K562 (cell line): ENCODE measurements around the gene JPT2. TPM values are rescaled to one million over a fixed set of nuclear protein-coding genes. Genes with fewer than 3 reads are reported as not detected.

Source experiments
- ATAC-seq: fragments of 200-7000 bp; cut with Tn5 transposase; 3 replicates; pipeline ENCODE4 v1.9.1; 2020; ENCODE audit warnings: moderate library complexity
- BruUV-seq: library from RNA; stranded (reverse); fragments of 400-500 nt; replicated peaks from 2 replicates; lab custom pipeline; 2021; lab: Mats Ljungman, UMichigan
- CTCF ChIA-PET: fragments of 300-600 bp; formaldehyde crosslinking; extraction: SDS; loops from one replicate; lab custom pipeline; 2021; ENCODE audit warnings: low intra/inter-chr PET ratio; lab: Yijun Ruan, JAX
- POLR2A ChIA-PET: fragments of 300-600, 350-650 bp; sonication (Branson Sonifier 250); formaldehyde crosslinking; extraction: SDS; loops from one replicate; lab custom pipeline; 2021; ENCODE audit warnings: antibody characterized with exemption, inconsistent platforms; lab: Yijun Ruan, JAX
- DNase-seq, 4 experiments: peaks; one replicate each; pipeline versions ENCODE4 v3.0.0 to v3.0.0-alpha.2; 2011 to 2018; ENCODE audit warnings: low spot score in 3 of 4, mixed read lengths in 3 of 4; ENCODE audit errors: extremely low read depth in 1 of 4
- FAIRE-seq: peaks from 2 replicates; lab custom pipeline; 2011; peaks lifted over from hg19 to GRCh38; lab: Jason Lieb, UNC
- H2AFZ ChIP-seq: 2 replicates; pipeline ENCODE4 v1.6.0; 2011; ENCODE audit warnings: low read depth, low read length, control low read depth, inconsistent platforms
- H3K27ac ChIP-seq: fragments of 200-600 bp; 3 replicates; pipeline ENCODE4 v1.8.0; 2011; ENCODE audit warnings: low read depth, mild to moderate bottlenecking, control low read depth, inconsistent platforms, low read length, moderate library complexity, mixed read lengths; ENCODE audit errors: extremely low read depth
- H3K27me3 ChIP-seq, 2 experiments: fragments of 300-600 bp in 1 of 2; 2 replicates in 1 of 2; 3 replicates in 1 of 2; pipeline versions ENCODE4 v1.6.0 to v1.8.0; 2011; ENCODE audit warnings: inconsistent platforms in 2 of 2, low read length in 2 of 2, mild to moderate bottlenecking in 1 of 2, mixed read lengths in 1 of 2, moderate library complexity in 1 of 2; ENCODE audit not compliant: control insufficient read depth in 2 of 2, insufficient read depth in 2 of 2
- H3K36me3 ChIP-seq: fragments of 300-600 bp; 3 replicates; pipeline ENCODE4 v1.8.0; 2011; ENCODE audit warnings: mild to moderate bottlenecking, low read length, inconsistent platforms; ENCODE audit not compliant: control insufficient read depth, insufficient read depth
- H3K4me1 ChIP-seq, 2 experiments: fragments of 200-600 bp in 1 of 2; replicated peaks in 1 of 2; 2 replicates in 1 of 2; 3 replicates in 1 of 2; pipeline versions ENCODE4 v1.5.1 to v1.8.0; 2011; ENCODE audit warnings: inconsistent platforms in 2 of 2, low read length in 2 of 2, mild to moderate bottlenecking in 1 of 2, mixed read lengths in 1 of 2, moderate library complexity in 1 of 2; ENCODE audit not compliant: control insufficient read depth in 2 of 2, insufficient read depth in 2 of 2
- H3K4me2 ChIP-seq: 2 replicates; pipeline ENCODE4 v1.6.1; 2011; ENCODE audit warnings: low read length, control low read depth, inconsistent platforms, mixed read lengths; ENCODE audit not compliant: insufficient read depth
- H3K4me3 ChIP-seq: fragments of 200-600 bp; sonication (generic), shearing (Covaris generic); 2 replicates; pipeline ENCODE4 v1.5.1; 2016; ENCODE audit warnings: control low read depth, inconsistent platforms
- H3K79me2 ChIP-seq: fragments of 200-600 bp; 3 replicates; pipeline ENCODE4 v1.8.0; 2011; ENCODE audit warnings: low read length, inconsistent platforms; ENCODE audit not compliant: control insufficient read depth, insufficient read depth
- H3K9ac ChIP-seq, 2 experiments: 2 replicates each; pipeline versions ENCODE4 v1.6.0 to v1.6.1; 2011; ENCODE audit warnings: low read depth in 2 of 2, low read length in 2 of 2, control low read depth in 1 of 2, inconsistent platforms in 1 of 2, mild to moderate bottlenecking in 1 of 2, mixed read lengths in 1 of 2; ENCODE audit not compliant: insufficient read depth in 1 of 2
- H3K9me1 ChIP-seq: one replicate; pipeline ENCODE4 v1.6.0; 2011; ENCODE audit warnings: inconsistent platforms, mild to moderate bottlenecking, low read length, moderate library complexity; ENCODE audit not compliant: control insufficient read depth, insufficient read depth
- H3K9me3 ChIP-seq: replicated peaks from 2 replicates; pipeline ENCODE4 v1.5.1; 2011; ENCODE audit warnings: low read depth, low read length, inconsistent platforms; ENCODE audit not compliant: control insufficient read depth, insufficient read depth
- H4K20me1 ChIP-seq: replicated peaks from 2 replicates; pipeline ENCODE4 v1.6.1; 2011; ENCODE audit warnings: low read length, inconsistent platforms, mixed read lengths; ENCODE audit not compliant: control insufficient read depth, insufficient read depth
- FOS ChIP-seq: IDR thresholded peaks from 3 replicates; pipeline ENCODE4 v1.6.1; 2011; ENCODE audit not compliant: insufficient read length; ENCODE audit errors: extremely low read depth
- WGBS: fragments of 100-300 bp; shearing (Covaris generic); methylation state at CpG from one replicate; pipeline ENCODE4 v1.1.6; 2016; ENCODE audit warnings: low coverage, mixed read lengths; ENCODE audit not compliant: insufficient coverage; ENCODE audit errors: missing lambda C conversion rate; 5-methylcytosine and 5-hydroxymethylcytosine counted together
- in situ Hi-C: fragments of 300-500 bp; cut with MboI; formaldehyde crosslinking; loops from 4 replicates; pipeline ENCODE4 v1.15.0; 2018; ENCODE audit warnings: inconsistent platforms, mixed read lengths
- intact Hi-C: fragments of 100-400 bp; cut with micrococcal nuclease; formaldehyde crosslinking; loops from 2 replicates; pipeline ENCODE4 v1.14.2; 2022
- polyA plus RNA-seq, 8 experiments: library from polyadenylated mRNA; depleted of rRNA in 4 of 8; stranded (reverse) in 5 of 8; unstranded in 3 of 8; fragments of >200 nt; fragmentation: Nextera tagmentation in 2 of 8; fragmentation: Illumina TruSeq in 1 of 8; extraction: Ambion mirVana in 2 of 8; extraction: Trizol in 1 of 8; gene quantifications; 2 replicates each; pipeline versions ENCODE4 v1.2.1 to v1.2.3, GENCODE V29; 2011 to 2014; ENCODE audit warnings: inconsistent platforms in 1 of 8, missing spikeins in 1 of 8
- total RNA-seq, 7 experiments: library from RNA; depleted of rRNA in 6 of 7; stranded (reverse); fragments of >200 nt in 6 of 7; fragmentation: Illumina TruSeq in 2 of 7; extraction: Trizol in 2 of 7; gene quantifications; 2 replicates each; pipeline versions ENCODE4 v1.2.1 to v1.2.3, GENCODE V29; 2011 to 2021; ENCODE audit warnings: low replicate concordance in 1 of 7
- TF ChIP-seq, protein P1 (sequence below): sonication (generic); formaldehyde crosslinking; IDR thresholded peaks from 2 replicates; pipeline ENCODE4 v1.8.0; 2022; ENCODE audit warnings: mild to moderate bottlenecking, missing genetic modification reagents

The JPT2 gene
- total and polyA plus RNA-seq, 9 of the 15 experiments (the other 6 are each of a cell fraction or from before 2014, with no cell fraction given) = 25.5 to 133 (median 106) TPM

DNA sequence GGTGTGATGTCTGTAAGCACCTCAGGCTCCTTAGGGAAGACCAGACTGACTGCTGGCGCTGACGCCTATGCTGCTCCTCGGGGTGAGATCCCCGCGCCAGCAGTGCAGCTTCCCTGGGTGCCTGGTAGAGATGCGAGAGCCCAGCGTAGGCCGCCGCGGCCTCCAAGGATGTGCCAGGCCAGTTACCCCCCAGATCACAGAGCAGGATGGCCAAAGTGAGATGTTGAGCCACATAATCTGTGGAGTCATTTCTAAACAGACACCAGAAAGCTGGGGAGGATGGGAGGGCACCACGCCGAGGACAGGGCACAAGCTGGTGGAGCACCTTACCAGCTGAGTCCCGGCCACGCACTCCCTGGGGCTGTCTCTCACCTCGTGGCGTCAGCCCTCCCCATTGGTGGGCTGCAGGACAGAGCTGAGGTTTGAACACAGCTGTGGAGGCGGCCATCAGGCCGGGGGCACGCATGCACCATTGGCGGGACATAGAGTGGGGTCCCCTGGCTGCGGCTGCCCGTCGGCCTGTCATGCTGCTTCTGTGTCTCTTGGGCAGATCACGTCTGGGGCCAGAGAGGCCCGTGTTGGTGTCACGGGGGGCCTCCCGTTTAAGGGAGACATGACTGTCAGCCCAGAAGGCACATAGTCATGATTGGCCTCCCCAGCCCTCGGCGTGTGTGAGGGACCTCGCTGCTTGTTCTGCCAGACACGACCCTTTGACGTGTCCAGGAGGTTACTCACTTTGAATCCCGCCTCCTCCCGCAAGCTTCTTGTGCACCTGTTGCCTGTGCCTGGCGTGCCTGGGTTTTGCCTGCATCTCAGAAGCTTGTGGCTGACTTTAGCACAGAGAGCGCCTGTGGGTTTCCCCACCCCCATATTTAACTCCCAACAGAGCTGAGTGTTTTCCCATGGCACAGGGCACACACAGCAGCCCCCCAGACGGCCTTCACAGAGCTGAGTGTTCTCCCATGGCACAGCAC is 49.9 kb downstream of the JPT2 start:
- Histone ChIP-seq H3K9ac (peak overlapping the region in 1 of 2 experiments; percentile 68; a peak in 2 of 4 replicates), H3K4me1 (peaks cover 4 to 17% of the 10 kb centered on the region in 2 experiments; a peak in 2 of 5 replicates), H3K9me1 (no peaks in the 10 kb centered on the region), H3K27ac (no peak overlapping the region), H3K27me3 (no peaks in the 10 kb centered on the region), H3K9me3 (no peaks in the 10 kb centered on the region), H3K4me2 (no peak overlapping the region), H2AFZ (no peak overlapping the region), H3K4me3 (no peak overlapping the region), H3K36me3 (peaks cover 55% of the 10 kb centered on the region; the same call in 2 of the 3 replicates), H4K20me1 (no peaks in the 10 kb centered on the region; the same call in 1 of the 2 replicates), H3K79me2 (peaks cover 17% of the 10 kb centered on the region)
- no peak for FAIRE-seq
- no TSS peak for BruUV-seq
- TF ChIP-seq, protein P1, sequence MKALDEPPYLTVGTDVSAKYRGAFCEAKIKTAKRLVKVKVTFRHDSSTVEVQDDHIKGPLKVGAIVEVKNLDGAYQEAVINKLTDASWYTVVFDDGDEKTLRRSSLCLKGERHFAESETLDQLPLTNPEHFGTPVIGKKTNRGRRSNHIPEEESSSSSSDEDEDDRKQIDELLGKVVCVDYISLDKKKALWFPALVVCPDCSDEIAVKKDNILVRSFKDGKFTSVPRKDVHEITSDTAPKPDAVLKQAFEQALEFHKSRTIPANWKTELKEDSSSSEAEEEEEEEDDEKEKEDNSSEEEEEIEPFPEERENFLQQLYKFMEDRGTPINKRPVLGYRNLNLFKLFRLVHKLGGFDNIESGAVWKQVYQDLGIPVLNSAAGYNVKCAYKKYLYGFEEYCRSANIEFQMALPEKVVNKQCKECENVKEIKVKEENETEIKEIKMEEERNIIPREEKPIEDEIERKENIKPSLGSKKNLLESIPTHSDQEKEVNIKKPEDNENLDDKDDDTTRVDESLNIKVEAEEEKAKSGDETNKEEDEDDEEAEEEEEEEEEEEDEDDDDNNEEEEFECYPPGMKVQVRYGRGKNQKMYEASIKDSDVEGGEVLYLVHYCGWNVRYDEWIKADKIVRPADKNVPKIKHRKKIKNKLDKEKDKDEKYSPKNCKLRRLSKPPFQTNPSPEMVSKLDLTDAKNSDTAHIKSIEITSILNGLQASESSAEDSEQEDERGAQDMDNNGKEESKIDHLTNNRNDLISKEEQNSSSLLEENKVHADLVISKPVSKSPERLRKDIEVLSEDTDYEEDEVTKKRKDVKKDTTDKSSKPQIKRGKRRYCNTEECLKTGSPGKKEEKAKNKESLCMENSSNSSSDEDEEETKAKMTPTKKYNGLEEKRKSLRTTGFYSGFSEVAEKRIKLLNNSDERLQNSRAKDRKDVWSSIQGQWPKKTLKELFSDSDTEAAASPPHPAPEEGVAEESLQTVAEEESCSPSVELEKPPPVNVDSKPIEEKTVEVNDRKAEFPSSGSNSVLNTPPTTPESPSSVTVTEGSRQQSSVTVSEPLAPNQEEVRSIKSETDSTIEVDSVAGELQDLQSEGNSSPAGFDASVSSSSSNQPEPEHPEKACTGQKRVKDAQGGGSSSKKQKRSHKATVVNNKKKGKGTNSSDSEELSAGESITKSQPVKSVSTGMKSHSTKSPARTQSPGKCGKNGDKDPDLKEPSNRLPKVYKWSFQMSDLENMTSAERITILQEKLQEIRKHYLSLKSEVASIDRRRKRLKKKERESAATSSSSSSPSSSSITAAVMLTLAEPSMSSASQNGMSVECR = 0 out of 2 replicates have a peak, but pooled peaks have one; percentile 14
- TF ChIP-seq FOS = no peak
- in situ Hi-C loops (no loop called here), intact Hi-C loops (no loop called here)
- no peak for DNase-seq
- WGBS = 95% methylated on average over 28 of the region's 37 CpGs
- POLR2A ChIA-PET = interaction anchor here (0.6 kb wide), 1 partner anchor 74 kb away, joined by 3 read pairs; no protein-coding TSS in a partner anchor
- ATAC-seq = no peak
- CTCF ChIA-PET = no interaction called here
